Motor neuron (in vitro differentiated cells): ENCODE results near the gene CAP2. TPM values are rescaled to one million over a fixed set of nuclear protein-coding genes. Genes with fewer than 3 reads are reported as not detected.
A peak's percentile ranks its signal among the peaks of the same experiment; 100 is the strongest.
"Not testable (repeated sequence)": the region's sequence is repeated elsewhere in the genome, so short reads cannot be mapped to it uniquely, and the experiment has no call there.

Experiments used
- ATAC-seq, 8 experiments: fragments of 200-7000 bp; cut with Tn5 transposase; replicated peaks in 6 of 8; 2 replicates each; pipeline ENCODE4 v1.8.0; 2021; ENCODE audit warnings: mild to moderate bottlenecking in 8 of 8, moderate library complexity in 8 of 8
- H3K27ac ChIP-seq, 2 donors: fragments of 250-450 bp; sonication (Bioruptor Pico); 2 replicates each; pipeline ENCODE4 v1.9.0; 2021; ENCODE audit warnings: antibody characterized with exemption in 2 of 2, mild to moderate bottlenecking in 2 of 2, moderate library complexity in 1 of 2
- H3K4me1 ChIP-seq, 2 donors: fragments of 250-450 bp; sonication (Bioruptor Pico); replicated peaks in 1 of 2; 2 replicates each; pipeline ENCODE4 v1.6.1; 2021; ENCODE audit warnings: antibody characterized with exemption in 2 of 2, mild to moderate bottlenecking in 2 of 2, moderate library complexity in 1 of 2
- H3K4me3 ChIP-seq, 5 donors: fragments of 250-450 bp; sonication (Bioruptor Pico); 2 replicates each; pipeline ENCODE4 v1.9.0; 2021; ENCODE audit warnings: antibody characterized with exemption in 5 of 5, mild to moderate bottlenecking in 5 of 5, moderate library complexity in 4 of 5
- WGBS, 10 experiments: fragments of 450-650 bp; shearing (Covaris generic); methylation state at CpG; one replicate each; pipeline ENCODE4 v1.0.0; 2022; 5-methylcytosine and 5-hydroxymethylcytosine counted together
- in situ Hi-C, 9 experiments: fragments of 400-800 bp; cut with MboI; loops; one replicate each; pipeline ENCODE4 v1.15.0; 2021; ENCODE audit warnings: low sequenced_read_pairs in 9 of 9, low pct_unique_long_range_greater_than_20kb in 2 of 9; ENCODE audit not compliant: unreplicated experiment in 9 of 9
- total RNA-seq, 8 experiments: library from RNA; unstranded; fragments of 300-600 nt; gene quantifications; 2 replicates each; pipeline versions ENCODE4 v1.2.3 to v1.2.4, GENCODE V29; 2022

The CAP2 gene
- total RNA-seq, 8 experiments from 2014 or later: 0.15 to 21.8 (median 10.7) TPM

GRCh38 chr6:17551383-17551958 is 158.1 kb downstream of the CAP2 start:
- ATAC-seq: no peak
- WGBS, 10 experiments: 69 to 93% (median 86%) methylated on average over 2 to 9 of the region's 9 CpGs
- no peaks in the 10 kb centered on the region for H3K4me1 ChIP-seq
- H3K27ac ChIP-seq: no peak overlapping the region
- in situ Hi-C loops: no loop called here
- H3K4me3 ChIP-seq: no peak overlapping the region

- Histone ChIP-seq H3K4me1 (no peaks in the 10 kb centered on the region), H3K4me3 (no peak overlapping the region), H3K27ac (no peak overlapping the region)
- in situ Hi-C loops: no loop called here
- 33 to 100% (median 79%) methylated on average over 1 to 3 of the region's 3 CpGs; no CpG with 5 or more reads in 4 of the 10 experiments for WGBS, 10 experiments
- ATAC-seq: no peak
These were observed 159.5 kb downstream of the CAP2 start for GRCh38 chr6:17552861-17553260.

DNA sequence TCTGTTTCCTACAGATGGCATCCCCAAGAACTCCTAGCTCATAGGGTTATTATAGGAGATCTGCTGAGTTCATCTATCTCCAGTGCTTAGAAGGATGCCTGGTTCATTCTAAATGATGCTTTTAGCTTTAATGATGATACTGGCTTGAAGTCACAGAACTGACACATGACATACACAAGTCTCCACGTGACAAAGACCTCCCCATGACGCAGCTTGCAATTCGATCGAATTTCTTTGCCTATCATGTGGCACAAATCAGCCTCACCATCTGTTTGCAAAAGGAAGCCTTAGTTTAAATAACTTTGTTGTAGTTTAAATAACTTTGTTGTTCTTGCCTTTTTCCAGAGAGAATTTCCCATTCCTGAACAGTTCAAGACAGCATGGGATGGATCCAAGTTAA is 162.6 kb downstream of the CAP2 start:
- WGBS, 10 experiments: 7 to 100% (median 90%) methylated on average over 3 to 4 of the region's 4 CpGs; no CpG with 5 or more reads in 2 of the 10 experiments
- H3K4me3 ChIP-seq: no peak overlapping the region
- H3K4me1 ChIP-seq: no peaks in the 10 kb centered on the region
- in situ Hi-C loops: no loop called here
- H3K27ac ChIP-seq: no peak overlapping the region
- ATAC-seq: no peak

- in situ Hi-C loops: no loop called here
These were observed 169.2 kb downstream of the CAP2 start for GRCh38 chr6:17562636-17563035.

GRCh38 chr6:17565399-17565798 is 172.0 kb downstream of the CAP2 start:
- Histone ChIP-seq H3K4me3 (no peak overlapping the region), H3K4me1 (no peaks in the 10 kb centered on the region), H3K27ac (no peak overlapping the region)
- in situ Hi-C loops: no loop called here
- 0 to 100% (median 61%) methylated on average over 1 to 3 of the region's 3 CpGs; no CpG with 5 or more reads in 1 of the 10 experiments for WGBS, 10 experiments
- ATAC-seq: no peak

More at GRCh38 chr6:17562636-17563035, 169.2 kb downstream of the CAP2 start:
- no peak overlapping the region for H3K4me3 ChIP-seq
- ATAC-seq: no peak
- H3K27ac ChIP-seq: no peak overlapping the region
- 34 to 92% (median 75%) methylated on average over 2 to 3 of the region's 3 CpGs for WGBS, 10 experiments
- no peaks in the 10 kb centered on the region for H3K4me1 ChIP-seq

- in situ Hi-C loops: loop anchor here in 5 of 9 experiments (25.0 kb wide), 1 partner anchor 413 kb away; no protein-coding TSS in a partner anchor
- Histone ChIP-seq H3K27ac (no peak overlapping the region), H3K4me3 (no peak overlapping the region), H3K4me1 (no peaks in the 10 kb centered on the region)
- ATAC-seq: peak in 2 of 8 experiments; percentile 75 to 77
- 17 to 96% (median 82%) methylated on average over 1 to 7 of the region's 8 CpGs; no CpG with 5 or more reads in 2 of the 10 experiments for WGBS, 10 experiments
These were observed 181.6 kb downstream of the CAP2 start for GRCh38 chr6:17574866-17575560.

- Histone ChIP-seq H3K27ac (no peak overlapping the region), H3K4me1 (no peaks in the 10 kb centered on the region), H3K4me3 (no peak overlapping the region)
- in situ Hi-C loops: loop anchor here in 5 of 9 experiments (25.0 kb wide), 1 partner anchor 415 kb away; no protein-coding TSS in a partner anchor
- no peak for ATAC-seq
- 50 to 100% (median 92%) methylated on average over 1 of the region's 1 CpG; no CpG with 5 or more reads in 4 of the 10 experiments for WGBS, 10 experiments
These were observed 183.7 kb downstream of the CAP2 start for GRCh38 chr6:17577059-17577458.

DNA sequence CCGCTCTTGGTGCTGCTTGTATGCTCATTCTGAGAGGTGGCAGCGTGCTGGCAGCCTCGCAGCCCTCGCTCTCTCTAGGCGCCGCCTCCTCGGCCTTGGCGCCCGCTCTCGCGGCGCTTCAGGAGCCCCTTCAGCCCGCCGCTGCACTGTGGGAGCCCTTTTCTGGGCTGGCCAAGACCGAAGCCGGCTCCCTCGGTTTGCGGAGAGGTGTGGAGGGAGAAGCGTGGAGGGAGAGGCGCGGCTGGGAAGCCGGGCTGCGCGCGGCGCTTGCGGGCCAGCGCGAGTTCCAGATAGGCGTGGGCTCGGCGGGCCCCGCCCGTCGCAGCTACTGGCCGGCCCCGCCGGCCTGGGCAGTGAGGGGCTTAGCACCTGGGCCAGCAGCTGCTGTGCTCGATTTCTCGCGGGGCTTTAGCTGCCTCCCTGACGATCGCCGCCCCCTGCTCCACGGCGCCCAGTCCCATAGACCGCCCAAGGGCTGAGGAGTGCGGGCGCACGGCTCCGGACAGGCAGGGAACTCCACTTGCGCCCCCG is 187.2 kb downstream of the CAP2 start:
- H3K4me3 ChIP-seq: peak overlapping the region in 3 of 5 donors; percentile 15 to 34 (median 30)
- H3K4me1 ChIP-seq: no peaks in the 10 kb centered on the region
- peak in 7 of 8 experiments; percentile 63 to 89 (median 72) for ATAC-seq
- no peak overlapping the region for H3K27ac ChIP-seq
- in situ Hi-C loops: loop anchor here in 7 of 9 experiments (10.0 to 25.0 kb wide), 2 partner anchors 418 to 426 kb away; no protein-coding TSS in a partner anchor
- 45 to 100% (median 77%) methylated on average over 2 to 18 of the region's 53 CpGs; no CpG with 5 or more reads in 6 of the 10 experiments for WGBS, 10 experiments

GRCh38 chr6:17581282-17581681 is 187.9 kb downstream of the CAP2 start:
- in situ Hi-C loops: loop anchor here in 7 of 9 experiments (10.0 to 25.0 kb wide), 2 partner anchors 419 to 426 kb away; no protein-coding TSS in a partner anchor
- H3K4me3 ChIP-seq: not testable (repeated sequence)
- 80 to 100% (median 96%) methylated on average over 1 to 7 of the region's 7 CpGs; no CpG with 5 or more reads in 2 of the 10 experiments for WGBS, 10 experiments

GRCh38 chr6:17583811-17584210 is 190.4 kb downstream of the CAP2 start:
- H3K4me3 ChIP-seq: no peak overlapping the region
- no peaks in the 10 kb centered on the region for H3K4me1 ChIP-seq
- peak in 5 of 8 experiments; percentile 17 to 55 (median 52) for ATAC-seq
- H3K27ac ChIP-seq: no peak overlapping the region
- 4 to 100% (median 40%) methylated on average over 1 to 5 of the region's 5 CpGs for WGBS, 10 experiments
- in situ Hi-C loops: loop anchor here in 7 of 9 experiments (10.0 to 25.0 kb wide), 2 partner anchors 422 to 429 kb away; no protein-coding TSS in a partner anchor

More at GRCh38 chr6:17581282-17581681, 187.9 kb downstream of the CAP2 start:
- not testable (repeated sequence) for ATAC-seq, H3K4me1 ChIP-seq, H3K27ac ChIP-seq

DNA sequence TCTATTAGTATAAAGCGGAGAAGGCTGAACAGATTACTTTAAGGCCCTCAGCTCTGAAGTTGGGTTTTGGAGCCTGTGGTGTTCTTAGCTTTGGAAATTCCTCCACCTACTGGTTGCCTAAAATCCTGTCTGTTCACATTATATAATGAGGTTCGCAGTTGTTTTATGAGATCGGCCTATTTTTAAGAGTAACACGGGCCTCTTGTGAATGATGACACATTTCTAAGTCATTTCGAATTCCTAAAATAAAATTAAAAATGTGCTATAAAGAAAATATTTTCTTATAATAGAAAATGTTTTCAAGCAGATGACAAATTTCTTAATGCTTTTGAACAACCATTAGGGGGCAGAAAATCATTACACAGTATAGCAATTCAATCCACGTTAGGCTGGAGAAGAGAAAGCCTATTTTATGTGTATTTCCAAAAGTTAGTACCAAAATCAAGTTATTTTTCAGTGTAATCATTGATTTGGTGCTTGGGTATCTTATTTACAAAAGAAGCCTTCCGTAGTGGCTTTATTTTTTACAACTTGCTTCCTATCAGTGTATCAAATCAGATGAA is 190.9 kb downstream of the CAP2 start:
- WGBS, 10 experiments: 2 to 33% (median 12%) methylated on average over 2 to 7 of the region's 7 CpGs
- ATAC-seq: peak; percentile 54 to 97 (median 85)
- in situ Hi-C loops: loop anchor here in 7 of 9 experiments (10.0 to 25.0 kb wide), 2 partner anchors 422 to 430 kb away; no protein-coding TSS in a partner anchor
- no peaks in the 10 kb centered on the region for H3K4me1 ChIP-seq
- no peak overlapping the region for H3K27ac ChIP-seq
- H3K4me3 ChIP-seq: peak overlapping the region; percentile 15 to 21 (median 19)

DNA sequence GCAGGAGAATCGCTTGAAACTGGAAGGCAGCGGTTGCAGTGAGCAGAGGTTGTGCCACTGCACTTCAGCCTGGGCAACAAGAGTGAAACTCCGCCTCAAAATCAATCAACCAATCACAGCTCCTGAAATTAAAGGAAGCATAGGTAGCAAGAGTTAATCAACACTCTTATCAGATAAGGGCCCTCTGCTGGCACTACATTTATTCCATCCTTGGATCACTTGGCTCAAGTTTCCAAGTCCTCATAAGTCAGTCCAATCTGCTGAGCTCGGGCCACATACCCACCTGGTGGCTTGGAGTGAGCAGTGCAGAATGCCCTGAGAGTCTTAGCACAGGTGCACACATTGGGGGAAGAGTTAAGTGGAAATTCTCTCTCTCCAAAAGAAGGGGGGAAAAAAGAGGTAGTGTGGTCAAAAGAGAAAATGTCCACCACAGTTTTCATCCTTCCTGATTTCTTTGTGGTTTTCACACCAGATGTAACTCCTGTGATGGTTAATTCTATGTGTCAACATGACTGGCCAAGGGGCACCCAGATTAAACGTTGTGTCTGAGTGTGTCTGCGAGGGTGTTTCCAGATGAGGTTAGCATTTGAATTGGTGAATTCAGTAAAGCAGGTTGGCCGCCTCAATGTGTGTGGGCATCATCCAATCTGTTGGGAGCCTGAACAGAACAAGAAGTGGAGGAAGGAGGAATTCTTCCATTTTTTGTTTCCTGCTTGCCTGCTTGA is 192.5 kb downstream of the CAP2 start:
- in situ Hi-C loops: loop anchor here in 7 of 9 experiments (10.0 to 25.0 kb wide), 2 partner anchors 424 to 431 kb away; no protein-coding TSS in a partner anchor
- no peak for ATAC-seq

More for the DNA sequence above, 192.5 kb downstream of the CAP2 start:
- Histone ChIP-seq H3K27ac (no peak overlapping the region), H3K4me1 (no peaks in the 10 kb centered on the region), H3K4me3 (no peak overlapping the region)
- 61 to 100% (median 86%) methylated on average over 2 to 6 of the region's 7 CpGs; no CpG with 5 or more reads in 2 of the 10 experiments for WGBS, 10 experiments
